Measurements from ENCODE around the gene ATP10A.

DNA sequence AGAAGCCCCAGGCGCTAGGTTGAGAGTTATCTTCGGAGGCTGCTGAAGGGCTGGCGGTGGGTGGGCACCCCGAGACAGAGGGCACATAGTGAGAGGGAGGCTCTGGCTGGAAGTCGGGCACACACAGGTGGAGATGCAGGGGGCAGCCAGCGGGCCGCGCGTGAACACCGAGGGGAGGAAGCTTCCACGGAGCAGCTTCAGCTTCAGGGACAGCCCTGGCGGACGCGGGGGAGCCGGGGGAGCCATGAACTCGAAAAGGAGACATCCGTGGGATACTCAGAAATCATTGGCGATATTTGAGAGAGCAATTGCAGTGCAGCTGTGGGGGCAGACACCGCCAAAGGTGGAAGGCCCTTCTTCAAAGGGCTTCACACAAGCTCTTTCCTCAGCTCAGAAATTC lies 204.6 kb downstream of the ATP10A start:
- TF ChIP-seq POLR2A (IDR thresholded peaks at IDR 0.05; ENCODE audit: low read length) (no peak), GATA1 (IDR thresholded peaks at IDR 0.05; ENCODE audit: low read depth, low read length) (no peak)

All from erythroblast (primary cell).